Endometrium (tissue), 2 donors: Measurements from ENCODE around the gene MFSD1.
A peak's percentile ranks its signal among the peaks of the same experiment; 100 is the strongest.

Experiments
- FAIRE-seq: peaks from 2 replicates; lab custom pipeline; 2012; peaks lifted over from hg19 to GRCh38; lab: Jason Lieb, UNC
- donor health status: control.
- donor health status: control.

MFSD1 gene, protein sequence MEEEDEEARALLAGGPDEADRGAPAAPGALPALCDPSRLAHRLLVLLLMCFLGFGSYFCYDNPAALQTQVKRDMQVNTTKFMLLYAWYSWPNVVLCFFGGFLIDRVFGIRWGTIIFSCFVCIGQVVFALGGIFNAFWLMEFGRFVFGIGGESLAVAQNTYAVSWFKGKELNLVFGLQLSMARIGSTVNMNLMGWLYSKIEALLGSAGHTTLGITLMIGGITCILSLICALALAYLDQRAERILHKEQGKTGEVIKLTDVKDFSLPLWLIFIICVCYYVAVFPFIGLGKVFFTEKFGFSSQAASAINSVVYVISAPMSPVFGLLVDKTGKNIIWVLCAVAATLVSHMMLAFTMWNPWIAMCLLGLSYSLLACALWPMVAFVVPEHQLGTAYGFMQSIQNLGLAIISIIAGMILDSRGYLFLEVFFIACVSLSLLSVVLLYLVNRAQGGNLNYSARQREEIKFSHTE

GRCh38 chr3:158801696-158802408 lies at the start of gene MFSD1:
Gene MFSD1, plus strand, starts transcription at chr3:158802054. Its CDS starts 99 bp downstream, at chr3:158802153.
- no peak for FAIRE-seq

- FAIRE-seq = no peak
Observed at GRCh38 chr3:158753854-158754253, 48.0 kb upstream of the MFSD1 start.

GRCh38 chr3:158755421-158755820 lies 46.4 kb upstream of the MFSD1 start:
- FAIRE-seq = no peak

DNA sequence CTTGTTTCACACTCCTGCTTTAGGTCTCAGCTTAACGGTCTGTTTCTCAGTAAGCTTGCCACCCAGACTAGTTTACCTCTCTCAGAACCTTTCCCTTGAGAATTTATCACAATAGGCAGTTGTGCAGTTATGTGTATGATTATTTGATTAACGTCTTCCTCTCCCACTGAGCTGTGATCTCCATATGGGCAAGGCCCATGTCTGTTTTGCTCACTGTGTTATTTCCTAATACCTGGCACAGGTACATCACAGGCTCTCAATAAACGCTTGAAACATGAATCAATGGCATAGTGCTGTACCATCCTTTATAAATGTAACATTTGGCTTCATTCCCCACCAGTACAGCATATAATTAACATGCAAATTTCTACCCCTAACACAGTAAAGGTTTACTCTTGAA lies 40.5 kb upstream of the MFSD1 start:
- no peak for FAIRE-seq

DNA sequence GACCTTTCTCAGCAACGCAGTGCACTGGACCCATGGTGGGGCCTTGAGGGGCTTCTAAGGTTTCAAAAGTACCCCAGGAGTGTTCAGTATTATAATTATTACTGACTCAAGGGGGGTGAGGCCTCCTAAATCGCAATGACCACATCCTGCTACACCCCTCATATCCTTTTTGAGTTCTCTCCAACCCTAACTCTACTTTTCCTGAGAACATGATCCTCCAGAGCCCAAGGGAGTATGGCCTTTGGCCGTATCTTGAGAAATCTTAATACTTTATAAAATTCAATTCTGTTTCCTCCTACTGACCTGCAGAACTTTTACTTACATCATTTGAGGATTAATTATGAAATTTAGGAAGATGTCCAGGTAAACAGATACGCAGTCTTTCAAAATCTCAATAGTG lies 39.2 kb upstream of the MFSD1 start:
- no peak for FAIRE-seq

- FAIRE-seq = no peak
Observed at GRCh38 chr3:158763421-158763820, 38.4 kb upstream of the MFSD1 start.

GRCh38 chr3:158765518-158766205 lies 36.2 kb upstream of the MFSD1 start:
- FAIRE-seq = no peak

DNA sequence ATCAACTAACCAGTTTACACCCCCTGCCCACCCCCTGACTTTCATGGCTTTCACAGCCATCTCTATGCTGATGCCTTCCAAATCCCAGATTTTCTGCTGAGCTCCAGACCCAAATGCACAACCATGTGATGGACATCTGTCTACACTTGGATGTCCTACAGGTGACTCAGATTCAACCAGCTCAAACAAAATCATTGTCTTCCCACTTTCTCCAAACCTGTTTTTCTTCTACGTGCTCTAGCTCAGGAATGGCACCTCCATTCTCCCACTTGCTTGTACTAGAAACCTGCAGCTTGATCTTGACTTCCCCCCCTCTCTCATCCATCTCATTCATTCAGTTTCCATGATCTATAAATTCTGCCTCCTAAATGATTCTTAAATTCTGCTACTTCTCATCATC lies 35.5 kb upstream of the MFSD1 start:
- FAIRE-seq = no peak

DNA sequence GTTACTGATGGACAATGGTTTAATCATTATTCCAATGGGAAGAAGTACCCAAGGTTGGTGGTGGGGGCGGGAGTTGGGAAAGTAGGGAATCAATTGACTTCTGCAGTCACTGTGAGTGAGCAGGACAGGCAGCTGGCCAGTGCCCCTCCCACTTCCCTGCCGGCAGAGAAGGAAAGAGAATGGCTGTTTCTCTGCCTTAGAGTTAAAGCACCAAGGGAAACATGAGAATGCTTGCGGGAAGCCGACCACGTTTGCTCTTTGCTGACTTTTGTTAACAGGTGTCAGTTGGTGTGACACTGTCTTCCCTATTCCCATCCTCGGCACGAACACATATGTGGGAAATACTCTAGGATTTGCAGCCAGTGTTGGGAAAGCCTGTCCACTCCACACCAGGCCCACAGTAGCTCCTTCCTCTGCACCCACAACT lies 33.5 kb upstream of the MFSD1 start:
- no peak for FAIRE-seq

- FAIRE-seq = peak; percentile 88
Observed at GRCh38 chr3:158768881-158769543, 32.8 kb upstream of the MFSD1 start.

DNA sequence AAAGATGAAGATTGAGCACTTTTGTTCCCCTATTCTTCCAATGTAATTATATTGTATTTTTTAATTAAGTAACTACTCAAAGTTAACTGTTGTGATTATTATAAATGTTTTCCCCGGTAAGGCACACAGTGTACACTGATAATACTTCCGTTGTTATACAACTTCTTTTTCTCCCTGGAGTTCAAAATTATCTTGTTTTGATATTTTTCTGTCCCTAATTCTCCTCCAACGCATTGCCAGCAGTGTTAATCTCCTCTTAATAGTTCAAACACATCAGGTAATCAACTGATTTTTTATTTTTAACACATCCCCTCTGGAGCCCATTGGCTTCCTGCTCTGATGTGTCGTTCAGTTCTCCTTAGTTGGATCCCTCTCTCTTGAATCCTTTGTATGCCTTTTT lies 32.3 kb upstream of the MFSD1 start:
- no peak for FAIRE-seq

- no peak for FAIRE-seq
Observed at GRCh38 chr3:158769952-158770740, 31.7 kb upstream of the MFSD1 start.

GRCh38 chr3:158770741-158771350 lies 31.0 kb upstream of the MFSD1 start:
- no peak for FAIRE-seq

GRCh38 chr3:158771577-158771976 lies 30.3 kb upstream of the MFSD1 start:
- no peak for FAIRE-seq

- FAIRE-seq = no peak
Observed at GRCh38 chr3:158771982-158772381, 29.9 kb upstream of the MFSD1 start.

- FAIRE-seq = no peak
Observed at GRCh38 chr3:158773166-158773565, 28.7 kb upstream of the MFSD1 start.

DNA sequence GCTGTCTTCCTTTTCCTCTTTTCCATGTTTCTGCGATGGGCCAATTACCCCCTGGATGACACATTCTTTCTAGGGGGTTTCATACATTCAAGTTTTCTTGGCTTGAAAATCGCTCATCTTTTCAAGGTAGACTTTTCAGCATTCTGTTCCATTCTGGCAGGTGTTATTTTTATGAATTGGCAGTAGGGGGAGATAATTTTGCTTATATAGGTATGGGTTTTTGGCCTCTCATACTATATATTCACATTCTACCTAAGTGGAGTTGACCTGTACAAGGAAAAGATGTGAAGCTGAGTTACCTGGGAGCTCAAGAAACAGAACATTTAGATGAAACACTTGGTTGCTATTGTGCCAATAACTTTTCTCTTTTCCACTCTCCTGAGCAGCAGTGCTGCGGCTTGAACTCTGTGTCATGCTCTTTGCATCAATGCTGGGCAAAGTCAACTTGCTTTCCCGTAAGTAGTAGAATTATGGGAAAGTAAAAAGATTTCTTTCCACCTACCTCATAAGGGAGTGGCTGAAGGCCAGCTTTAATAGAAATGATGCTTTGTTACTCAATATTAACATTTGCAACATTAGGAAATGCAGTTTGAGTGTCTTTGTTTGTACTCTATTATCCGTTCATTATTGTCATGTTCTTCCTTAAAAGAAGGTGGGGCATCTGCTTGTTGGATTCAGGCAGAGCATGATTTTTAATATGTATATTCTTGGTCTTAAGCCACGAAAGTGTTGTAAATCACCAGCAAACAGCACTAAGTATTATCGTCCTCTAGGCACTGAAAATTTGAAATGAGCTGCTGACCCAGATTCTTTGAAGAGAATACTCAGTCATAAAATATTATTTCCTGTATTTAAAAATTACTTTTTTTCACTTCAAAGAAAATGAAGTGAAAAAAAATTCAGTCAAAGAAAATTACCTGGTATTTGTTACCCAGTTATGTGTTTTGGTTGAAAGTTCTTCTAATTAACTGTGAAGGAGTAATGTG lies 27.7 kb upstream of the MFSD1 start:
- FAIRE-seq = peak; percentile 69

DNA sequence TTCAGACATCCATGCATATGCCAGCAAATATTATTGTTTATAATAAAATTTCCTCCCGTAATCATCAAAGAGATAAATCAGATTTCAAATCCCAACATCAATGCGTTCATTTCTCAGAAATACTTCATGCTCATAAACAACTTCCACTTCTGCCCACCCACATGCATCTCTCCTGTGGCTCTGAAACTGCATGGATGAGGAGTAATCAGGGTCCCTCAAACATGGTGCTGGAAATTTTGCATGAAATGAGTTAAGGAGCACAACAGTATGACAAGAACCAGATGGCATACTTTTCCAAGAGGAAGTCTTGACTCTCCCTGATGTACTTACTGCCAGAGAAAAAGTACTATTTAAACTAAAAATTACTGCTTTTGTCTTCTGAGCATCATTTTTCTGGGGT lies 26.9 kb upstream of the MFSD1 start:
- FAIRE-seq = peak; percentile 15
